Osteoblast (primary cell): ENCODE measurements around the gene SLC44A4. TPM values are rescaled to one million over a fixed set of nuclear protein-coding genes. Genes with fewer than 3 reads are reported as not detected.
"Not testable (repeated sequence)": the region's sequence is repeated elsewhere in the genome, so short reads cannot be mapped to it uniquely, and the experiment has no call there.

Source experiments
- DNase-seq: peaks from one replicate; pipeline ENCODE4 v3.0.0; 2011; ENCODE audit warnings: low spot score, mixed read lengths; ENCODE audit not compliant: insufficient read length; ENCODE audit errors: missing footprints
- H2AFZ ChIP-seq: 2 replicates; pipeline ENCODE4 v1.6.0; 2011; ENCODE audit warnings: mild to moderate bottlenecking, low read length
- H3K27ac ChIP-seq: 2 replicates; pipeline ENCODE4 v1.5.1; 2011; ENCODE audit warnings: mild to moderate bottlenecking, low read depth, low read length, moderate library complexity
- H3K27me3 ChIP-seq: 2 replicates; pipeline ENCODE4 v1.6.0; 2012; ENCODE audit warnings: mild to moderate bottlenecking, control low read depth, inconsistent platforms, low read length, moderate library complexity; ENCODE audit not compliant: insufficient read depth
- H3K36me3 ChIP-seq: 2 replicates; pipeline ENCODE4 v1.5.1; 2011; ENCODE audit warnings: mild to moderate bottlenecking, low read length, control low read depth, moderate library complexity; ENCODE audit not compliant: insufficient read depth
- H3K4me1 ChIP-seq: 2 replicates; pipeline ENCODE4 v1.5.1; 2011; ENCODE audit warnings: mild to moderate bottlenecking, low read length, control low read depth, moderate library complexity; ENCODE audit not compliant: insufficient read depth
- H3K4me2 ChIP-seq: 2 replicates; pipeline ENCODE4 v1.6.0; 2011; ENCODE audit warnings: mild to moderate bottlenecking, low read length; ENCODE audit not compliant: insufficient read depth
- H3K4me3 ChIP-seq: fragments of 200-600 bp; sonication (generic); 3 replicates; pipeline ENCODE4 v1.5.1; 2012; ENCODE audit warnings: mild to moderate bottlenecking, low read length, inconsistent platforms; ENCODE audit not compliant: insufficient read depth
- H3K79me2 ChIP-seq: 2 replicates; pipeline ENCODE4 v1.6.0; 2012; ENCODE audit warnings: mild to moderate bottlenecking, low read length, control low read depth, inconsistent platforms; ENCODE audit not compliant: insufficient read depth
- H3K9me3 ChIP-seq: 2 replicates; pipeline ENCODE4 v1.5.1; 2011; ENCODE audit warnings: low read depth, low read length, control low read depth
- H4K20me1 ChIP-seq: 2 replicates; pipeline ENCODE4 v1.6.0; 2012; ENCODE audit warnings: mild to moderate bottlenecking, low read length, control low read depth; ENCODE audit not compliant: insufficient read depth
- total RNA-seq: library from RNA; depleted of rRNA; stranded (reverse); fragments of >200 nt; gene quantifications from 2 replicates; pipeline ENCODE4 v1.2.3, GENCODE V29; 2012
- TF ChIP-seq, protein P1 (sequence below): IDR thresholded peaks from 2 replicates; pipeline ENCODE4 v1.5.1; 2011; ENCODE audit warnings: mild to moderate bottlenecking, low read depth, low read length, moderate library complexity; ENCODE audit errors: extremely low read depth

SLC44A4 gene
- total RNA-seq, 1 donor: not detected

DNA sequence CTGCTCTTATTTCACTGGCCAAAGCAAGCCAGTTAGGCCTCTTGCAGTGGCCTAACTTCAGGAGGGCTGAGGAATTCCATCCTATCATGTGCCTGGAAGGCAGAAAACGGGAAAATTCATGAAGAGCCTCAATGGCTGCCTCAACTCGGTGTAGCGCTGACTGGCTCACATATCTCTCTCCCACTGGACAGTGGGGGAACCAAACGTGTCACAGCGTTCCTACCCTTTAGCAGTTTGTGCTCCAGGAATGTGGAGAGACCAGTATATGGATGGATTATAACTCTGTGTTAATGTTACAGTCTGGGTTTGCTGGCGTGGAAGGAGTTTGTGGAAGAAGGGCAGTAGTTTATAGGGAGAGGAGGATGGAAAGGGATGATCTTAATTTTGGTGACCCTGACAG lies 37.0 kb upstream of the SLC44A4 start:
- H4K20me1 ChIP-seq: no peaks in the 10 kb centered on the region
- H3K4me2 ChIP-seq: no peak overlapping the region
- H2AFZ ChIP-seq: no peak overlapping the region
- H3K4me3 ChIP-seq: no peak overlapping the region
- H3K27ac ChIP-seq: no peak overlapping the region
- no peaks in the 10 kb centered on the region for H3K9me3 ChIP-seq
- peaks cover 6% of the 10 kb centered on the region for H3K4me1 ChIP-seq
- TF ChIP-seq, protein P1, sequence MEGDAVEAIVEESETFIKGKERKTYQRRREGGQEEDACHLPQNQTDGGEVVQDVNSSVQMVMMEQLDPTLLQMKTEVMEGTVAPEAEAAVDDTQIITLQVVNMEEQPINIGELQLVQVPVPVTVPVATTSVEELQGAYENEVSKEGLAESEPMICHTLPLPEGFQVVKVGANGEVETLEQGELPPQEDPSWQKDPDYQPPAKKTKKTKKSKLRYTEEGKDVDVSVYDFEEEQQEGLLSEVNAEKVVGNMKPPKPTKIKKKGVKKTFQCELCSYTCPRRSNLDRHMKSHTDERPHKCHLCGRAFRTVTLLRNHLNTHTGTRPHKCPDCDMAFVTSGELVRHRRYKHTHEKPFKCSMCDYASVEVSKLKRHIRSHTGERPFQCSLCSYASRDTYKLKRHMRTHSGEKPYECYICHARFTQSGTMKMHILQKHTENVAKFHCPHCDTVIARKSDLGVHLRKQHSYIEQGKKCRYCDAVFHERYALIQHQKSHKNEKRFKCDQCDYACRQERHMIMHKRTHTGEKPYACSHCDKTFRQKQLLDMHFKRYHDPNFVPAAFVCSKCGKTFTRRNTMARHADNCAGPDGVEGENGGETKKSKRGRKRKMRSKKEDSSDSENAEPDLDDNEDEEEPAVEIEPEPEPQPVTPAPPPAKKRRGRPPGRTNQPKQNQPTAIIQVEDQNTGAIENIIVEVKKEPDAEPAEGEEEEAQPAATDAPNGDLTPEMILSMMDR: no peak
- H3K79me2 ChIP-seq: no peaks in the 10 kb centered on the region
- no peak for DNase-seq
- H3K27me3 ChIP-seq: no peaks in the 10 kb centered on the region
- H3K36me3 ChIP-seq: no peaks in the 10 kb centered on the region

DNA sequence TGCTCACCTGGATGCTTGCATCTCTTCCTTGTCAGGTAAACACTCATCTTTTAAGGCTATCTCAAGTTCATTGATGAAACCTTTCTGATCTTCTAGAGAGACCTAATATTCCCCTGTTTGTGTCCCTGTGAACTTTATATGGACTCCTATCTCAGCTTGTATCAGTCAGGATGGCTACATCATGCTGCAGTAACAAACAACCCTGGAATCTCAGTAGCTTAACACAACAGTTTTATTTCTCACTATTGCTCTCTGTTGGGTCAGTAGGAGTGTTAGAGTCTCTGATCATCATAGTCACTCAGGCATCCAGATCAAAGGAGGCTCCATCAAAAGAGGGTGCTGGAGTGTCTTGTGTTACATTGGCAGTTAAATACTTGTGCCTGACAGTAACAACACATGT lies 36.6 kb upstream of the SLC44A4 start:
- no peaks in the 10 kb centered on the region for H4K20me1 ChIP-seq
- H3K4me1 ChIP-seq: peaks cover 8% of the 10 kb centered on the region
- H3K79me2 ChIP-seq: no peaks in the 10 kb centered on the region
- TF ChIP-seq, protein P1: no peak
- no peak overlapping the region for H2AFZ ChIP-seq
- H3K4me2 ChIP-seq: no peak overlapping the region
- no peaks in the 10 kb centered on the region for H3K9me3 ChIP-seq
- H3K27ac ChIP-seq: no peak overlapping the region
- H3K27me3 ChIP-seq: no peaks in the 10 kb centered on the region
- no peak for DNase-seq
- no peak overlapping the region for H3K4me3 ChIP-seq
- no peaks in the 10 kb centered on the region for H3K36me3 ChIP-seq

DNA sequence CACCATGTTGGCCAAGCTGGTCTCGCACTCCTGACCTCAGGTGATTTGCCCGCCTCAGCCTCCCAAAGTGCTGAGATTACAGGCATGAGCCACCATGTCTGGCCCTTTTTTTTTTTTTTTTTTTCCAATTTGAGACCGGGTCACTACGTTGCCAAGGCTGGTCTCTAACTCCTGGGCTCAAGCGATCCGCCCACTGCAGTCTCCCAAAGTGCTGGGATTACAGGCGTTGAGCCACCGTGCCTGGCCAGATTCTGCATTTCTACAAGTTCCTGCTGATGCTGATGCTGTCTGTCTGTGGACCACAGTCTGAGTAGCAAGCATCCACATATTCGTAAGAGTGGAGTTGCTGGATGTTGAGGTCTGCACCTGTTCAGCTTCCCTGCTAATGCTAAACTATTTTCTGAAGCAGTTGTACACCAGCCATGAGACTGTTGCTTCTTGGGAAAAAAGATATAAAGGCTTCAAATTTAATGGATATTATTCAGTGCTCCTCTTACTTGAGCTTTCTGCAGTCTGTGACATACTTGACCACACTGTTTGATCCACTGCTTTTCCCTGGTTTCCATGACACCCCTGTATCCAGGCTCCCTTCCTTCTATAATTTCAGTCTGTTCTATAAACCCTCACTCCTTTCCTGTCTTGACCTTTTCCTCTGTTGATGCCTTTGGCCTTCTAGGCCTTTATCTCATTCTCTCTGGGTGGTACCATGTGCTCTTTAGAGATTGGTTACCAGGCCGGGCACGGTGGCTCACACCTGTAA lies 33.2 kb upstream of the SLC44A4 start:
- Histone ChIP-seq H3K27me3 (no peaks in the 10 kb centered on the region), H2AFZ (no peak overlapping the region), H3K36me3 (no peaks in the 10 kb centered on the region), H3K4me2 (no peak overlapping the region), H3K4me3 (no peak overlapping the region), H4K20me1 (no peaks in the 10 kb centered on the region), H3K4me1 (peaks cover 25% of the 10 kb centered on the region), H3K27ac (no peak overlapping the region), H3K9me3 (no peaks in the 10 kb centered on the region), H3K79me2 (no peaks in the 10 kb centered on the region)
- TF ChIP-seq, protein P1: no peak
- no peak for DNase-seq

DNA sequence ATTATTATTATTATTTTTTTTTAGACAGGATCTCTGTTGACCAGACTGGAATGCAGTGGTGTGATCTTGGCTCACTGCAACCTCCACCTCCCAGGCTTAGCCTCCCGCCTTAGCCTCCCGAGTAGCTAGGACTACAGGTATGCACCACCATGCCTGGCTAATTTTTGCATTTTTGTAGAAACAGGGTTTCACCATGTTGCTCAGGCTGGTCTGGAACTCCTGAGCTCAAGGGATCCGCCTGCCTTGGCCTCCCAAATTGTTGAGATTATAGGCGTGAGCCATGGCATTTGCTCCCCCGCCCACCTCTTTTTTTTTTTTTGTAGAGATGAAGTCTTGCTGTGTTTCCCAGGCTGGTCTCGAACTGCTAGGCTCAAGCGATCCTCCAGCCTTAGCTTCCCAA lies 30.5 kb upstream of the SLC44A4 start:
- DNase-seq, H3K27me3 ChIP-seq, H3K4me2 ChIP-seq, H4K20me1 ChIP-seq, H2AFZ ChIP-seq, H3K27ac ChIP-seq, H3K36me3 ChIP-seq, H3K9me3 ChIP-seq, H3K4me3 ChIP-seq, H3K79me2 ChIP-seq: not testable (repeated sequence)
- peaks cover 26% of the 10 kb centered on the region for H3K4me1 ChIP-seq
